Measurements from ENCODE around the gene MIGA2.

The MIGA2 gene

GRCh38 chr9:129080298-129080600 lies 43.8 kb downstream of the MIGA2 start:
- Histone ChIP-seq H2AFZ (ENCODE audit: low read depth) (peak overlapping the region; percentile 79), H3K27ac (no peak overlapping the region), H3K36me3 (ENCODE audit: insufficient read depth) (no peaks in the 10 kb centered on the region), H3K4me3 (IDR thresholded peaks at IDR 0.05; ENCODE audit: insufficient read depth, low read depth, low read length) (peak overlapping the region; percentile 47), H3K9ac (no peak overlapping the region), H4K20me1 (ENCODE audit: insufficient read depth) (no peaks in the 10 kb centered on the region), H3K4me1 (ENCODE audit: low read depth, poor library complexity, severe bottlenecking) (peaks cover 11% of the 10 kb centered on the region), H3K4me2 (peak overlapping the region; percentile 66), H3K27me3 (ENCODE audit: insufficient read depth, low read depth) (no peaks in the 10 kb centered on the region), H3K79me2 (ENCODE audit: insufficient read depth, low read depth) (peaks cover 28% of the 10 kb centered on the region)
- TF ChIP-seq CTCF (conservative IDR thresholded peaks at IDR 0.05; ENCODE audit: low read depth, low read length) = no peak

GRCh38 chr9:129080601-129081387 lies 44.4 kb downstream of the MIGA2 start, which contains the start of gene DOLPP1:
DOLPP1 (plus strand) TSS chr9:129081111; CDS start chr9:129081132, 21 bp downstream.
- H3K4me3 ChIP-seq (IDR thresholded peaks at IDR 0.05; ENCODE audit: insufficient read depth, low read depth, low read length) = peak within 1 kb of the TSS; percentile 47
- H4K20me1 ChIP-seq (ENCODE audit: insufficient read depth) = no peaks in the 10 kb centered on the region
- H3K27ac ChIP-seq = peak within 1 kb of the TSS; percentile 29; the same call in 1 of the 2 replicates
- H3K36me3 ChIP-seq (ENCODE audit: insufficient read depth) = no peaks in the 10 kb centered on the region
- peak within 1 kb of the TSS; percentile 79 for H2AFZ ChIP-seq (ENCODE audit: low read depth)
- peaks cover 28% of the 10 kb centered on the region for H3K79me2 ChIP-seq (ENCODE audit: insufficient read depth, low read depth)
- TF ChIP-seq CTCF (conservative IDR thresholded peaks at IDR 0.05; ENCODE audit: low read depth, low read length) = no peak
- peaks cover 11% of the 10 kb centered on the region for H3K4me1 ChIP-seq (ENCODE audit: low read depth, poor library complexity, severe bottlenecking)
- peak within 1 kb of the TSS; percentile 74 for H3K4me2 ChIP-seq
- H3K9ac ChIP-seq = peak within 1 kb of the TSS; percentile 48; the same call in 1 of the 2 replicates
- no peaks in the 10 kb centered on the region for H3K27me3 ChIP-seq (ENCODE audit: insufficient read depth, low read depth)

- peak overlapping the region; percentile 77 for H2AFZ ChIP-seq (ENCODE audit: low read depth)
- TF ChIP-seq CTCF (conservative IDR thresholded peaks at IDR 0.05; ENCODE audit: low read depth, low read length) = no peak
Measured at GRCh38 chr9:129081388-129081904, 45.0 kb downstream of the MIGA2 start.

GRCh38 chr9:129084087-129084486 lies 47.7 kb downstream of the MIGA2 start:
- Histone ChIP-seq H4K20me1 (ENCODE audit: insufficient read depth) (no peaks in the 10 kb centered on the region), H3K79me2 (ENCODE audit: insufficient read depth, low read depth) (peaks cover 28% of the 10 kb centered on the region), H3K27ac (no peak overlapping the region), H3K4me3 (IDR thresholded peaks at IDR 0.05; ENCODE audit: insufficient read depth, low read depth, low read length) (no peak overlapping the region), H3K9ac (no peak overlapping the region), H3K4me2 (no peak overlapping the region), H3K27me3 (ENCODE audit: insufficient read depth, low read depth) (no peaks in the 10 kb centered on the region), H3K4me1 (ENCODE audit: low read depth, poor library complexity, severe bottlenecking) (peaks cover 11% of the 10 kb centered on the region), H3K36me3 (ENCODE audit: insufficient read depth) (no peaks in the 10 kb centered on the region), H2AFZ (ENCODE audit: low read depth) (no peak overlapping the region)
- no peak for TF ChIP-seq CTCF (conservative IDR thresholded peaks at IDR 0.05; ENCODE audit: low read depth, low read length)

More at GRCh38 chr9:129081388-129081904, 45.0 kb downstream of the MIGA2 start:
- no peak overlapping the region for H3K4me3 ChIP-seq (IDR thresholded peaks at IDR 0.05; ENCODE audit: insufficient read depth, low read depth, low read length)
- H3K36me3 ChIP-seq (ENCODE audit: insufficient read depth) = no peaks in the 10 kb centered on the region
- no peaks in the 10 kb centered on the region for H4K20me1 ChIP-seq (ENCODE audit: insufficient read depth)
- H3K9ac ChIP-seq = peak overlapping the region; percentile 48; the same call in 1 of the 2 replicates
- H3K27ac ChIP-seq = peak overlapping the region; percentile 29; the same call in 1 of the 2 replicates
- peaks cover 11% of the 10 kb centered on the region for H3K4me1 ChIP-seq (ENCODE audit: low read depth, poor library complexity, severe bottlenecking)
- no peaks in the 10 kb centered on the region for H3K27me3 ChIP-seq (ENCODE audit: insufficient read depth, low read depth)
- H3K79me2 ChIP-seq (ENCODE audit: insufficient read depth, low read depth) = peaks cover 28% of the 10 kb centered on the region
- peak overlapping the region; percentile 74 for H3K4me2 ChIP-seq

All from KMS-11 (cell line).